Measurements from ENCODE around the gene CD247.

The CD247 gene

DNA sequence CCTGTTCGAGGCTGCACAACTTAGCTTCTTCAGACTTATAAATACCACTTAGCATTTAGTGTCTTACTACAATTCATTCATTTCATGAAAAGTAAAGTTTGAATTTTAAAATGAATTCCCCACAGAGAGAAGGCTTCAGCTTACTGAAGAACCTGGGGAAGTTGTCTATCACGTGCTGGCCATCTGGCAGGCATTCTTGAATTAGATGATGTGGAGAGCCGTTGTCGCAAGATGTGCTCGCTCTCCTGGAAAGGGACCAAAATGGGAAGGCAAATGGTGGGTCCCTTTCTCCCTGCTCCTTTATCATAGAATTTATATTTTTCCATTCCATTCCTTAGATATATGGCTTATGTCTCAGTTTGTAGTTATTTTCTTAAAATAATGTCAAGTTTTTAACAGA lies 90.5 kb downstream of the CD247 start:
- ATAC-seq: no peak
- TF ChIP-seq, protein P1, sequence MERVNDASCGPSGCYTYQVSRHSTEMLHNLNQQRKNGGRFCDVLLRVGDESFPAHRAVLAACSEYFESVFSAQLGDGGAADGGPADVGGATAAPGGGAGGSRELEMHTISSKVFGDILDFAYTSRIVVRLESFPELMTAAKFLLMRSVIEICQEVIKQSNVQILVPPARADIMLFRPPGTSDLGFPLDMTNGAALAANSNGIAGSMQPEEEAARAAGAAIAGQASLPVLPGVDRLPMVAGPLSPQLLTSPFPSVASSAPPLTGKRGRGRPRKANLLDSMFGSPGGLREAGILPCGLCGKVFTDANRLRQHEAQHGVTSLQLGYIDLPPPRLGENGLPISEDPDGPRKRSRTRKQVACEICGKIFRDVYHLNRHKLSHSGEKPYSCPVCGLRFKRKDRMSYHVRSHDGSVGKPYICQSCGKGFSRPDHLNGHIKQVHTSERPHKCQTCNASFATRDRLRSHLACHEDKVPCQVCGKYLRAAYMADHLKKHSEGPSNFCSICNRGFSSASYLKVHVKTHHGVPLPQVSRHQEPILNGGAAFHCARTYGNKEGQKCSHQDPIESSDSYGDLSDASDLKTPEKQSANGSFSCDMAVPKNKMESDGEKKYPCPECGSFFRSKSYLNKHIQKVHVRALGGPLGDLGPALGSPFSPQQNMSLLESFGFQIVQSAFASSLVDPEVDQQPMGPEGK (CRISPR knock-in tag; IDR thresholded peaks at IDR 0.05; ENCODE audit: borderline replicate concordance): no peak
- TF ChIP-seq ZFP3 (CRISPR knock-in tag; IDR thresholded peaks at IDR 0.05) (no peak), ESRRG (CRISPR knock-in tag; IDR thresholded peaks at IDR 0.05) (no peak), ZNF70 (CRISPR knock-in tag; IDR thresholded peaks at IDR 0.05) (no peak), CSDC2 (CRISPR knock-in tag; IDR thresholded peaks at IDR 0.05) (no peak), BACH2 (CRISPR knock-in tag; IDR thresholded peaks at IDR 0.05; ENCODE audit: borderline replicate concordance) (no peak), SNAI2 (CRISPR knock-in tag; IDR thresholded peaks at IDR 0.05) (no peak), ZC3H10 (CRISPR knock-in tag; IDR thresholded peaks at IDR 0.05) (no peak), RARB (CRISPR knock-in tag; IDR thresholded peaks at IDR 0.05) (no peak)
- TF ChIP-seq, protein P2, sequence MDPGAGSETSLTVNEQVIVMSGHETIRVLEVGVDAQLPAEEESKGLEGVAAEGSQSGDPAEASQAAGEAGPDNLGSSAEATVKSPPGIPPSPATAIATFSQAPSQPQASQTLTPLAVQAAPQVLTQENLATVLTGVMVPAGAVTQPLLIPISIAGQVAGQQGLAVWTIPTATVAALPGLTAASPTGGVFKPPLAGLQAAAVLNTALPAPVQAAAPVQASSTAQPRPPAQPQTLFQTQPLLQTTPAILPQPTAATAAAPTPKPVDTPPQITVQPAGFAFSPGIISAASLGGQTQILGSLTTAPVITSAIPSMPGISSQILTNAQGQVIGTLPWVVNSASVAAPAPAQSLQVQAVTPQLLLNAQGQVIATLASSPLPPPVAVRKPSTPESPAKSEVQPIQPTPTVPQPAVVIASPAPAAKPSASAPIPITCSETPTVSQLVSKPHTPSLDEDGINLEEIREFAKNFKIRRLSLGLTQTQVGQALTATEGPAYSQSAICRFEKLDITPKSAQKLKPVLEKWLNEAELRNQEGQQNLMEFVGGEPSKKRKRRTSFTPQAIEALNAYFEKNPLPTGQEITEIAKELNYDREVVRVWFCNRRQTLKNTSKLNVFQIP (CRISPR knock-in tag; IDR thresholded peaks at IDR 0.05; ENCODE audit: borderline replicate concordance, low read depth): no peak

DNA sequence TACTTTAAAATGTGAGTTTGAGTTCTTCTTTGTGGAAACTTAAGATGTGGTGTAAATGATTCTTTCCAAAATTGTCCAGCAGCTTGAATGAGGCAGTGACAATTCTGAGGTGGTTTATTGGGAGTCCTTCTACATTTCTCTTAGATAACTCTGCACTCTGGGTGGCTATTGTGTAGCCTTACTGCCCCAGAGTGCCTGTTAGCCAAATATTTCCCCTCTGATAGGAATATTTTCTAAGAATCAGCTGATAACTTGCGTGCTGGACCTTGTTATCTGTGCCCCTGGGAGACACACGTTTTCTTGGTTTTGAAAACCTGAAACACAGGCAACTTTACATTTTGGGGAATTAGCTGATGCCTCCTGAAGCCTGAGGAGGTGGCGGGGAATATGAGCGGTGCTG lies 91.6 kb downstream of the CD247 start:
- no peak for ATAC-seq
- no peak for TF ChIP-seq ZFP3 (CRISPR knock-in tag; IDR thresholded peaks at IDR 0.05)
- no peak for TF ChIP-seq ZNF8 (CRISPR knock-in tag; IDR thresholded peaks at IDR 0.05)
- TF ChIP-seq, protein P2 (CRISPR knock-in tag; IDR thresholded peaks at IDR 0.05; ENCODE audit: borderline replicate concordance, low read depth): no peak
- no peak for TF ChIP-seq OSR1 (CRISPR knock-in tag; IDR thresholded peaks at IDR 0.05)
- no peak for TF ChIP-seq ZC3H10 (CRISPR knock-in tag; IDR thresholded peaks at IDR 0.05)
- no peak for TF ChIP-seq ISL1 (CRISPR knock-in tag; IDR thresholded peaks at IDR 0.05)

DNA sequence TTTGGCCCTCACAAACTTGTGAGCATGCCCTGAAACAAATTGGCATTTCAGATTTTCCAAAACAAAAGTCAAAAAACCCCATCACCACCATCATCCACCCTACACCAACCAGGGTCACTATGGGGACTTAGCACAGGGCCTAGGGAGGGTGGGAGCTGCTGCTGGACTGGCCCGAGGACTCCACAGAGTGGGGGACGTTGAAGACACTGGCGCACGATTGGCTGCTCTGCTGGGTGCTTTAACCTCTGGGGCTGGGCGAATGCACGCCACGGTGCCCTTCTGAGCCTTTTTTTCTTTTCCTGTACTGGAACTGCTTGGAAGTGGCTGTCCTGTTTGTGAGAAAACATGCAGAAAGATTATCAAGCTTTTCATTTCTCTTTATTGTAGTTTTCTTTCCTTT lies 92.8 kb downstream of the CD247 start:
- TF ChIP-seq SNAI2 (CRISPR knock-in tag; IDR thresholded peaks at IDR 0.05) (no peak), ZFP3 (CRISPR knock-in tag; IDR thresholded peaks at IDR 0.05) (no peak), ESRRG (CRISPR knock-in tag; IDR thresholded peaks at IDR 0.05) (no peak), OSR1 (CRISPR knock-in tag; IDR thresholded peaks at IDR 0.05) (no peak), TOX (CRISPR knock-in tag; IDR thresholded peaks at IDR 0.05; ENCODE audit: borderline replicate concordance) (no peak), RARB (CRISPR knock-in tag; IDR thresholded peaks at IDR 0.05) (no peak), ZFP30 (CRISPR knock-in tag; IDR thresholded peaks at IDR 0.05) (no peak), ARNTL (CRISPR knock-in tag; IDR thresholded peaks at IDR 0.05; ENCODE audit: borderline replicate concordance, low read depth) (no peak)
- TF ChIP-seq, protein P3, sequence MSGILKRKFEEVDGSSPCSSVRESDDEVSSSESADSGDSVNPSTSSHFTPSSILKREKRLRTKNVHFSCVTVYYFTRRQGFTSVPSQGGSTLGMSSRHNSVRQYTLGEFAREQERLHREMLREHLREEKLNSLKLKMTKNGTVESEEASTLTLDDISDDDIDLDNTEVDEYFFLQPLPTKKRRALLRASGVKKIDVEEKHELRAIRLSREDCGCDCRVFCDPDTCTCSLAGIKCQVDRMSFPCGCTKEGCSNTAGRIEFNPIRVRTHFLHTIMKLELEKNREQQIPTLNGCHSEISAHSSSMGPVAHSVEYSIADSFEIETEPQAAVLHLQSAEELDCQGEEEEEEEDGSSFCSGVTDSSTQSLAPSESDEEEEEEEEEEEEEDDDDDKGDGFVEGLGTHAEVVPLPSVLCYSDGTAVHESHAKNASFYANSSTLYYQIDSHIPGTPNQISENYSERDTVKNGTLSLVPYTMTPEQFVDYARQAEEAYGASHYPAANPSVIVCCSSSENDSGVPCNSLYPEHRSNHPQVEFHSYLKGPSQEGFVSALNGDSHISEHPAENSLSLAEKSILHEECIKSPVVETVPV (CRISPR knock-in tag; IDR thresholded peaks at IDR 0.05): no peak
- TF ChIP-seq, protein P1 (CRISPR knock-in tag; IDR thresholded peaks at IDR 0.05; ENCODE audit: borderline replicate concordance): no peak
- ATAC-seq: no peak

DNA sequence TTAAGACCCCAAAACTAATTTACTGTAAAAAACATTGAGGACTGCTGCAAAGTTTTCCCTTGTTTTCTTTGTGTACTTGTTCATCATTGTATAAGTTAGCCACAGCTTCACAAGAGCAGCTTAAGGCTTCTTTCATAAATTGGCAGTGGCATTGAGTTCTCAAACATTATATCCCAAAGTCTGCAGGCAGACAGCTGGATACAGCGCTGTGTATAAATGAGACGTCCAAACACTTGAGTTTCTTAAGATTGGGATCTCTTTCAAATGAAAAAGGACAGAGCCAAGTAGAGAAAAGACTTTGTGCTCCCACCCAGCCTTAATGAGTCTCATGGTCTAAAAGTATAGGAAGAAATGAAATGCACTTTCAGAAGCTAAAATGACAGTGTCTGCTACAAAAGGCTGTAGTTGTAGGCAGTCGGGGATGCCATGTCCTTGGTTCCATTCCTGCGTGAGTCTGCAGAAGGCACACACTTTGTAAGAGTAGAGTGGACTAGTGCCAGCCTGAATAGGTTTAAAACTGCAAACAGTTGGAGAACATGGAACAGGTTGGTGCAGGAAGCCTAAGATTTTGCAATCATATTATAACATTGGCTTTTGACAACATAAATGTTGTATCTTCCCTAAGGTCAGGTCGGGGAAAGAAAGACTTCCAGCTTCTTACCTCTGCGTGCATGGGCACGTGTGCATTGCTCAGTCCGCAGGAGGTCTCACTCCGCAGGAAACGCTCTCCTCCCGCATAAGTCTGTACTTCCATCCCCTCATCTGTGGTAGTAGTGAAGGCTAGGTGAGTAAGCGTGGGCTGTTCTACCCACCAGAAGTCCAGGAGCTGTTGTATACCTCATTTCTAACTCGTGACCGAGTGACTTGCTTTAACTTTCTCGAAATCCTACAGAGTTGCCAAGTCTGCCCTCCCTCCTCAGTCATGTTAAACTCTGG lies 94.4 kb downstream of the CD247 start:
- ATAC-seq: no peak
- TF ChIP-seq TOX (CRISPR knock-in tag; IDR thresholded peaks at IDR 0.05; ENCODE audit: borderline replicate concordance) (no peak), CSDC2 (CRISPR knock-in tag; IDR thresholded peaks at IDR 0.05) (no peak), ARNTL (CRISPR knock-in tag; IDR thresholded peaks at IDR 0.05; ENCODE audit: borderline replicate concordance, low read depth) (no peak), RARB (CRISPR knock-in tag; IDR thresholded peaks at IDR 0.05) (no peak)
- TF ChIP-seq, protein P3 (CRISPR knock-in tag; IDR thresholded peaks at IDR 0.05): no peak
- TF ChIP-seq, protein P2 (CRISPR knock-in tag; IDR thresholded peaks at IDR 0.05; ENCODE audit: borderline replicate concordance, low read depth): no peak
- TF ChIP-seq, protein P4, sequence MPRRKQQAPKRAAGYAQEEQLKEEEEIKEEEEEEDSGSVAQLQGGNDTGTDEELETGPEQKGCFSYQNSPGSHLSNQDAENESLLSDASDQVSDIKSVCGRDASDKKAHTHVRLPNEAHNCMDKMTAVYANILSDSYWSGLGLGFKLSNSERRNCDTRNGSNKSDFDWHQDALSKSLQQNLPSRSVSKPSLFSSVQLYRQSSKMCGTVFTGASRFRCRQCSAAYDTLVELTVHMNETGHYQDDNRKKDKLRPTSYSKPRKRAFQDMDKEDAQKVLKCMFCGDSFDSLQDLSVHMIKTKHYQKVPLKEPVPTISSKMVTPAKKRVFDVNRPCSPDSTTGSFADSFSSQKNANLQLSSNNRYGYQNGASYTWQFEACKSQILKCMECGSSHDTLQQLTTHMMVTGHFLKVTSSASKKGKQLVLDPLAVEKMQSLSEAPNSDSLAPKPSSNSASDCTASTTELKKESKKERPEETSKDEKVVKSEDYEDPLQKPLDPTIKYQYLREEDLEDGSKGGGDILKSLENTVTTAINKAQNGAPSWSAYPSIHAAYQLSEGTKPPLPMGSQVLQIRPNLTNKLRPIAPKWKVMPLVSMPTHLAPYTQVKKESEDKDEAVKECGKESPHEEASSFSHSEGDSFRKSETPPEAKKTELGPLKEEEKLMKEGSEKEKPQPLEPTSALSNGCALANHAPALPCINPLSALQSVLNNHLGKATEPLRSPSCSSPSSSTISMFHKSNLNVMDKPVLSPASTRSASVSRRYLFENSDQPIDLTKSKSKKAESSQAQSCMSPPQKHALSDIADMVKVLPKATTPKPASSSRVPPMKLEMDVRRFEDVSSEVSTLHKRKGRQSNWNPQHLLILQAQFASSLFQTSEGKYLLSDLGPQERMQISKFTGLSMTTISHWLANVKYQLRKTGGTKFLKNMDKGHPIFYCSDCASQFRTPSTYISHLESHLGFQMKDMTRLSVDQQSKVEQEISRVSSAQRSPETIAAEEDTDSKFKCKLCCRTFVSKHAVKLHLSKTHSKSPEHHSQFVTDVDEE (CRISPR knock-in tag; IDR thresholded peaks at IDR 0.05): no peak
